ENCODE measurements around the gene TRIM44.
"Not testable (repeated sequence)": the region's sequence is repeated elsewhere in the genome, so short reads cannot be mapped to it uniquely, and the experiment has no call there.

The TRIM44 gene

DNA sequence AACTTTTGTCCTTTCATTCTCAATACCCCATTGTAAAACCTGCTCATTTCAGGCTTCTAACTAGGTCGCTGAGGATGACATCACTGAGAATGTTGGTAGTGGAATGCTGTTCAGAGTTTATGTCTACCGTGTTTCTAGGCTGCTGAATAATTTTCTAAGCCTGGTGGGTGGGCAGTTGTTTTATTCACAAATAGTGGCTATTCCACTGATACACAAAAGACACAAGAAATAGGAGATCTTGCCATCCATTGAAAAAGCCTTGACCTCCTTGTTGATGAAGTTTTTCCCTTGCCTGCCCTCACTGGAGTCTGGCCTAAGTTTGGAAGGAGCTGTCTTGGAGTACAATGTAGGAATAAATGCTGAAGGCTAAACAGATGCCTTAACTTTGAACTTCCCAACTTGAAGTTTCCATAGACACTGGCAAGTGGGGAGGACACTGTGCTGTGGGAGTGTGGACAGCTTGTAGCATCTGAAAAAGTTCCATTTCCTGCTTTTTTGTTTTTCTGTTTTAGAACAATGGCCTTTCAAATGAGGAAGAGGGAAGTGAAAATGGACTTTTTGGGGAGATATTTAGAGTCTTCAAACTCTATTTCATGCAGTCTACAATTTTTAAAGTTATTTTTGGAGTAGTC, 59.2 kb downstream of the TRIM44 start:
- DNase-seq = no peak

DNA sequence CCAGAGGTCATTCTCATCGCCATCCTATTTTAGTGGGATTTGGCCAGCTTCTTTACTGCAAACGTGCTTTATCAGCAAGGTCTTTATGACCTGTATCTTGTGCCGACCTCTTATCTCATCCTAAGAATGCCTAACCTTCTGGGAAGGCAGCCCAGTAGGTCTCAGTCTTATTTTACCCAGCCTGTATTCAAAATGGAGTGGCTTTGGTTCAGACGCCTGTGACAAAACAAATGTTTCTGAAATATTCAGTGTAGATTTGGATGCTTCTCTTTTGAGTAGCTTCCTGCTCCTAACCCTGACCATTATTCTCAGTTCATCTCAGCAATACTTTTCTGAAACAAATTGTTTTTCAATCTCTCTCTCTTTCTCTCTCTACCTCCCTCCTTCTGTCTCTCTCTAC, 60.1 kb downstream of the TRIM44 start:
- DNase-seq = no peak

DNA sequence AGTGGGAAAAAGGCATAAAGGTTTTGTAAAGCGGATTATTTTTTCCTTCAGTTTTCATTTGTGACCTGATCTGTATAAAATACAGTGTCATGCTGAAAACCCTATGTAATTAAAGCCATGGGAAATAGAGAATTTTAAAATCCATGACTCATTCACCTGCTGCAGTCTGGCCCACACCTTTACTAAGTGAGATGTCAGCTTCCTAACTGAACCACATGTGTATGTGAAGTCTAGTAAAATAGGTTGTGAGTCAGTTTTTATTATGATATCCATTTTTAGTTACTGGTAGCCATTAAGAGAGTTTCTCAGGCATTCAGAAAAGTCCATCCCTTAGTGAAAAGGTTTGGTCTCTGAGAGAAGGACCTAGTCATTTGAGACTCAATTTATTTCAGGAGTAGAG, 60.9 kb downstream of the TRIM44 start:
- no peak for DNase-seq

DNA sequence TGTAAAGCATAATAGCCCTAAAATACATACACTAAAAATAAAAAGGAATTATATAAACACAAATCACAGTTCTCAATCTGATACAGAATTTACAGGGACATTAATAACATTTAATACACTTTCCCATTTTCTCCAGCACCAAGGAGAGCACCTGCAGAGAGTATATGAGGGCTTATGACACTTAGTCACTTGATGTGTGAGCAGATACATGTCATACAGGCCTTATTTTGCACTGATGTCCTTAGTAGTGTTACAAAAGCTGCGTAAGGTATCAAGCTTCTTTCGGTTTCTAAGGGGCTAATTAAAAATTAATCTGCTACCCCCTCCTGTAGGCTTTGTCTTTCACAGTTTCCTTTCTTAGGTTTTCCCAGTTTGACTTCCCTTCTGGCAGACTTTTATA, 61.3 kb downstream of the TRIM44 start:
- no peak for DNase-seq

DNA sequence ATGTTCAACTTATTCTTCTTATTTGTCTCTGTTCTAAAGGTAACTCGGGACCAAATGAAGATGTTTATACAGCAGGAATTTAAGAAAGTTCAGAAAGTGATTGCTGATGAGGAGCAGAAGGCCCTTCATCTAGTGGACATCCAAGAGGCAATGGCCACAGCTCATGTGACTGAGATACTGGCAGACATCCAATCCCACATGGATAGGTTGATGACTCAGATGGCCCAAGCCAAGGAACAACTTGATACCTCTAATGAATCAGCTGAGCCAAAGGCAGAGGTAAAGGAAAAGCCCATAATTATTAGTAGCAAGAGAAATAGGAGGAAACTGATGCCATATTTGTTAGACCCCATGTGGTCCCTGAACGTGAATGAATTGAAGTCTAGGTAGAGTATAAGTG, 63.3 kb downstream of the TRIM44 start:
- DNase-seq = no peak

DNA sequence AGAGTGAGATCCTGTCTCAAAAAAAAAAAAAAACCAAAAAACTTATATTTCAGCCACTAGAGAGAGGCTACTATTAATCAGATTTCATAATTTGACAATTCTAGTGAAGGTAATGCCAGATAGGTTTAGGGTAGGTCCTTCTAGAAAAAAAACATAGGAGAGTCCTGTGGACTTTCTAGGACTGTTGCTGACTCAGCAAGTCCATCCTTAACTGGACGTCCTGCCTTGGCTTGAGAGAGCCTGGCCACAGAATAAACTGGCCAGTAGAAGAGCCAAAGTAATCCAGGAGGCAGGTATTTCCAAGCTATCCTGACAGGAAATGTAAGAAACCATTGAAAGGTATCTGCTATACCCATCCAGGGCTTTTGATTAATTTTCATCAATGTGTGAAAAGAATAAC, 64.6 kb downstream of the TRIM44 start:
- DNase-seq = no peak

- no peak for DNase-seq
Observed at GRCh38 chr11:35730254-35730653, 67.7 kb downstream of the TRIM44 start.

- DNase-seq = no peak
Observed at GRCh38 chr11:35734669-35735410, 72.3 kb downstream of the TRIM44 start.

- no peak for DNase-seq
Observed at GRCh38 chr11:35735411-35735810, 72.8 kb downstream of the TRIM44 start.

GRCh38 chr11:35735903-35736302, 73.3 kb downstream of the TRIM44 start:
- DNase-seq = no peak

DNA sequence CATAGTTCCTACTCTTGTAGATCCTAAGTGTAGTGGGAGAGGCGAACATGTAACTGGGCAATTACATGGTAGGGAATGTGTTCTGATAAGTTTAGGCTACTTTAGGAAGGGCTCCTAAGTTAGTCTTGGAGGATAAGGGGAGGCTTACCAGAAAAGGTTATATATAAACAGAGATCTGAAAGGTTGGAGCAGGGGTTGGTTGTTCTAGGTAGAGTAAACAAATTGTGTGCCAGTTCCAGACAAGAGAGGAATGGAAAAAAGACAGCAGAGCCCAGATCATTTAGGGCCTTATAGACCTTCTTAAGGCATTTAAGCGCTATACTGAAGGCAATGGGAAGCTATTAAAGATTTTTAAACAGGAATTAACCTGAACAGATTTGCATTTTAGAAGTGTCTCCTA, 74.4 kb downstream of the TRIM44 start:
- DNase-seq = no peak

GRCh38 chr11:35740061-35740799, 77.7 kb downstream of the TRIM44 start:
- DNase-seq = no peak

GRCh38 chr11:35742707-35743454, 80.3 kb downstream of the TRIM44 start:
- DNase-seq = no peak

- no peak for DNase-seq
Observed at GRCh38 chr11:35746356-35747153, 84.0 kb downstream of the TRIM44 start.

DNA sequence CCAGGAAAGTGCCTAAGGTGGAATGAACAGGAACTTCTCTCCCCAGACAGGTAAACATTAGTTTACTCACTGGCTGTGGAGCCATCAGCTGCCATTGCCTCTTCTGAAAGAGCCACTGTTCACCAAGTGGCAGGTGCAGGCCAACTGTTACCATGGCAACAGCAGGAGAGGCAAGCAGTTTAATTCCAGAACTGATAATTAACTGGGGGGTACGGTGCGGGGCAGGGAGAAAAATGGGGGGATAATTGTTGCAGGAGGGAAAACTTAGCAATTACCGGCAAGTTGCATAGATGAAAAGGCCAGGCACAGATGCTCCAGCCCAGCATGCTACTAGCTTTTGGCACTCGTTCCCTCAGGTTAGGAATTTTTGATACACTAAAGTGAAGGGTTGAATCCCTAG, 85.1 kb downstream of the TRIM44 start:
- DNase-seq = no peak

- DNase-seq = no peak
Observed at GRCh38 chr11:35748644-35749043, 86.1 kb downstream of the TRIM44 start.

GRCh38 chr11:35750315-35750714, 87.7 kb downstream of the TRIM44 start:
- no peak for DNase-seq

DNA sequence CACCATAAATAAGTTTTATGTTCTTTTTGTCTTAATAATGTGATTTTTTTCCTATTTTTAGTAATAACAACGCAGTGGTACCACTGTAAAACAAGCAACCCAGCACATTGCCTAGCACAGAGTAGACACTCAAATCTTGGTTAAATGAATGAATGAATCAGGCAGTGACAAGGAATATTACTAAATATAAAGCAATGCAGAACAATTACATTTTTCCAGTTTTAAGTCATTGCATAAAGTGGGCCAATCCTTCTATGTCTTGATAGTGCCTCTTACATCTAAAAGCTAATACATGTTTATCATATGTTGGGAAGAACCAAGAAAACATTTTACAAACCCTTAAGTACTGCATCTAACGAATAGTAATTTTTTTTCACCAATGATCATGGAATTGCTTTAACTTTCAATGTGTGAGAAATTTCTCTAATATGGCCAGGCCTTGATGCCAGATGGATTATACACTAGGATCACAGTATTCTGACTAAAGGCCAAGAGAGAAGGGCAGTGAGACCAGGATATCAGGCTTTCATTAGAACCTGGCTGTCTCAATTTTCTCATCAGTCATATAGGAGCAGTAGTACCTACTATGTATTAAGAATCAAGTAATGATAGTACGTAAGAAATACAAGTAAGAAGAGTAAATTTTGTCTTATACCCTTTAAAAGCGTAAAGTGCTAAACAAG, 88.5 kb downstream of the TRIM44 start:
- no peak for DNase-seq

DNA sequence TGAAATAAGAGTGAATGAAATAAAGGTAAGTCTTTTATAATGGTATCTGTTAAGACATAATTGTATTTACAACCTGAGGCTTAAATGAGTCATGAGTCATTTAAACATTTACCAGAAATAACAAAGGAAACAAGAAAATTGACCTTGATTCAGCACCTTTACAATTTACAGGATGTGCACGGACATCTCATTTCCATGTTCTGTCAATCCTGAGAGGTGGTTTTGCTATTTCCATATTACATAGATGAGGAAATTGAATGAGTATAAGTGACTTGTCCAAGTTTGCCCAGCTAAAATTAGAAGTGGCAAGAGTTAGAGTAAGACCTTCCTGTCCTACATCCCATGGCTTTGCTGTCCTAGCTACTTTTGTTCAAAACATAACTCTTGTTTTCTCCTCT, 89.1 kb downstream of the TRIM44 start:
- DNase-seq = no peak

DNA sequence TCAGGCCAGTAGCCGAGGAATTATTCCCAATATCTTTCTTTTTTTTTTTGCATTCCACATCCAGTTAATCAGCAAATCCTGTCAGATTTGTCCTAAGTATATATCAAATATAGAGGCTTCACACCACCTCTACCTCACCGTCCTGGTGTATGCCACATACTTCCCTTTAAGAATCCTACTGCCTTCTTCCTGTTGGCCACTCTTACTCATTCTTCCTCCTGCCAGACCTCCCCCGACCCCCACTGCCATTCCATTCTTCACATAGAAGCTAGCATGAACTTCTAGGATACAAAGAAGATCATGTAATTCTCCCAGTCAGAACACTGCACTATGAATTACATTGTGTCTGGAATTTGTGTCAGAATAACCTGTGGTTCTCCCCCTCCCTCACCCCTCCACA, 89.5 kb downstream of the TRIM44 start:
- DNase-seq = no peak

GRCh38 chr11:35753573-35753972, 91.0 kb downstream of the TRIM44 start:
- DNase-seq = not testable (repeated sequence)

GRCh38 chr11:35759951-35760350, 97.4 kb downstream of the TRIM44 start:
- DNase-seq = not testable (repeated sequence)
